Upper lobe of left lung (tissue), 4 donors: ENCODE results near the gene AHDC1.

Source experiments
- EP300 ChIP-seq, 4 donors: sonication (generic); formaldehyde crosslinking; IDR thresholded peaks; one replicate each; pipeline ENCODE4 v1.5.1; 2017; ENCODE audit warnings: antibody characterized with exemption in 4 of 4, control low read depth in 2 of 4
- POLR2A ChIP-seq, 4 donors: fragments of 450-650 bp; IDR thresholded peaks; one replicate each; pipeline ENCODE4 v1.5.1; 2016 to 2017; ENCODE audit warnings: antibody characterized with exemption in 4 of 4, mild to moderate bottlenecking in 2 of 4
- POLR2AphosphoS5 ChIP-seq, 2 donors: sonication (generic); formaldehyde crosslinking; IDR thresholded peaks; one replicate each; pipeline ENCODE4 v1.5.1; 2017; ENCODE audit warnings: antibody characterized with exemption in 2 of 2
- TF ChIP-seq, protein P1 (sequence below), 6 experiments: fragments of 450-650 bp in 4 of 6; fragments of 200-600 bp in 2 of 6; sonication (generic) in 2 of 6; IDR thresholded peaks; one replicate each; pipeline ENCODE4 v1.5.1; 2016 to 2019; ENCODE audit warnings: antibody characterized with exemption in 6 of 6

DNA sequence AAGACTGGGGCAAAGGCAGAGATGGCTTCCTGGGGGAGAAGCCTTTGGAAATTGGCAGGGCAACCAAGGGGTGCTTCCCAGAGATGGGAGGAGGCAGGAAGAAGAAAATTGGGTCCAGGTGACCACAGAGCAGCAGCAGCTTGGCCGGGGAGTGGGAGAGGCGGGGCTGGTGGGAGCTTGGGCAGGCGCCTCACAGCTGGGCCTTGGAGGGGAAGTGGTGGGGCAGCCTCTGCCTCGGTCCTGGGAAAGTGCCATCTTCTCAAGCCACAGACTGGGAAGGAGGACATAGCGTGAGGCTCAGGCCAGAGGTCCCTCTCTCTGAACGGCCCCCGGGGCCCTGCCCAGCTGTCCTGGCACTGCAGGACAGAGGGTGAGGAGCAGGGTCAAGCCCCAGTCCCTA lies 90.0 kb downstream of the AHDC1 start:
- TF ChIP-seq, protein P1, sequence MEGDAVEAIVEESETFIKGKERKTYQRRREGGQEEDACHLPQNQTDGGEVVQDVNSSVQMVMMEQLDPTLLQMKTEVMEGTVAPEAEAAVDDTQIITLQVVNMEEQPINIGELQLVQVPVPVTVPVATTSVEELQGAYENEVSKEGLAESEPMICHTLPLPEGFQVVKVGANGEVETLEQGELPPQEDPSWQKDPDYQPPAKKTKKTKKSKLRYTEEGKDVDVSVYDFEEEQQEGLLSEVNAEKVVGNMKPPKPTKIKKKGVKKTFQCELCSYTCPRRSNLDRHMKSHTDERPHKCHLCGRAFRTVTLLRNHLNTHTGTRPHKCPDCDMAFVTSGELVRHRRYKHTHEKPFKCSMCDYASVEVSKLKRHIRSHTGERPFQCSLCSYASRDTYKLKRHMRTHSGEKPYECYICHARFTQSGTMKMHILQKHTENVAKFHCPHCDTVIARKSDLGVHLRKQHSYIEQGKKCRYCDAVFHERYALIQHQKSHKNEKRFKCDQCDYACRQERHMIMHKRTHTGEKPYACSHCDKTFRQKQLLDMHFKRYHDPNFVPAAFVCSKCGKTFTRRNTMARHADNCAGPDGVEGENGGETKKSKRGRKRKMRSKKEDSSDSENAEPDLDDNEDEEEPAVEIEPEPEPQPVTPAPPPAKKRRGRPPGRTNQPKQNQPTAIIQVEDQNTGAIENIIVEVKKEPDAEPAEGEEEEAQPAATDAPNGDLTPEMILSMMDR (IDR thresholded peaks at IDR 0.05), result no peak
- TF ChIP-seq EP300 (IDR thresholded peaks at IDR 0.05) (no peak), POLR2A (IDR thresholded peaks at IDR 0.05) (no peak), POLR2AphosphoS5 (IDR thresholded peaks at IDR 0.05) (no peak)
